Measurements from ENCODE around the gene UNC5B. TPM values are rescaled to one million over a fixed set of nuclear protein-coding genes. Genes with fewer than 3 reads are reported as not detected.

The UNC5B gene
- total and polyA plus RNA-seq, 7 experiments from 2014 or later: 0.08 TPM; not detected in 5

- Mint-ChIP-seq H3K9me3 (no peaks in the 10 kb centered on the region), H3K4me3 (no peak overlapping the region), H3K4me1 (no peaks in the 10 kb centered on the region), H3K27ac (no peak overlapping the region), H3K36me3 (no peaks in the 10 kb centered on the region), H3K27me3 (peaks cover 0 to 15% (median 5%) of the 10 kb centered on the region in 5 donors)
- no peaks in the 10 kb centered on the region for H3K27me3 ChIP-seq (ENCODE audit: control insufficient read depth in 2 of 2, insufficient read depth in 2 of 2, low read length in 2 of 2)
- H3K36me3 ChIP-seq (ENCODE audit: control insufficient read depth in 2 of 3, insufficient read depth in 3 of 3, low read length in 3 of 3): no peaks in the 10 kb centered on the region
- no peak overlapping the region for H3K4me3 ChIP-seq (ENCODE audit: low read length)
- intact Hi-C loops (cut with micrococcal nuclease): no loop called here
- H3K4me1 ChIP-seq (ENCODE audit: control insufficient read depth in 2 of 2, insufficient read depth in 2 of 2, low read length in 2 of 2): no peaks in the 10 kb centered on the region
- no peak overlapping the region for H3K27ac ChIP-seq (ENCODE audit: low read depth, low read length)
- CTCF ChIA-PET: no interaction called here
- POLR2A ChIA-PET: no interaction called here
- DNase-seq: no peak
- no peaks in the 10 kb centered on the region for H3K9me3 ChIP-seq (ENCODE audit: control insufficient read depth in 2 of 3, low read length in 3 of 3)
- ATAC-seq: no peak
These were observed 46.2 kb downstream of the UNC5B start for GRCh38 chr10:71258446-71259145.

GRCh38 chr10:71259282-71259681, 46.9 kb downstream of the UNC5B start:
- H3K4me3 ChIP-seq (ENCODE audit: low read length): no peak overlapping the region
- CTCF ChIA-PET: no interaction called here
- no peak overlapping the region for H3K4me3 Mint-ChIP-seq
- POLR2A ChIA-PET: no interaction called here
- no peaks in the 10 kb centered on the region for H3K36me3 Mint-ChIP-seq
- no peak for ATAC-seq
- no peaks in the 10 kb centered on the region for H3K36me3 ChIP-seq (ENCODE audit: control insufficient read depth in 2 of 3, insufficient read depth in 3 of 3, low read length in 3 of 3)
- DNase-seq: no peak
- H3K9me3 Mint-ChIP-seq: no peaks in the 10 kb centered on the region
- peaks cover 0 to 15% (median 5%) of the 10 kb centered on the region in 5 donors for H3K27me3 Mint-ChIP-seq
- H3K4me1 Mint-ChIP-seq: no peaks in the 10 kb centered on the region
- no peak overlapping the region for H3K27ac ChIP-seq (ENCODE audit: low read depth, low read length)
- H3K9me3 ChIP-seq (ENCODE audit: control insufficient read depth in 2 of 3, low read length in 3 of 3): no peaks in the 10 kb centered on the region
- H3K27me3 ChIP-seq (ENCODE audit: control insufficient read depth in 2 of 2, insufficient read depth in 2 of 2, low read length in 2 of 2): no peaks in the 10 kb centered on the region
- intact Hi-C loops (cut with micrococcal nuclease): no loop called here
- H3K4me1 ChIP-seq (ENCODE audit: control insufficient read depth in 2 of 2, insufficient read depth in 2 of 2, low read length in 2 of 2): no peaks in the 10 kb centered on the region
- H3K27ac Mint-ChIP-seq: no peak overlapping the region

DNA sequence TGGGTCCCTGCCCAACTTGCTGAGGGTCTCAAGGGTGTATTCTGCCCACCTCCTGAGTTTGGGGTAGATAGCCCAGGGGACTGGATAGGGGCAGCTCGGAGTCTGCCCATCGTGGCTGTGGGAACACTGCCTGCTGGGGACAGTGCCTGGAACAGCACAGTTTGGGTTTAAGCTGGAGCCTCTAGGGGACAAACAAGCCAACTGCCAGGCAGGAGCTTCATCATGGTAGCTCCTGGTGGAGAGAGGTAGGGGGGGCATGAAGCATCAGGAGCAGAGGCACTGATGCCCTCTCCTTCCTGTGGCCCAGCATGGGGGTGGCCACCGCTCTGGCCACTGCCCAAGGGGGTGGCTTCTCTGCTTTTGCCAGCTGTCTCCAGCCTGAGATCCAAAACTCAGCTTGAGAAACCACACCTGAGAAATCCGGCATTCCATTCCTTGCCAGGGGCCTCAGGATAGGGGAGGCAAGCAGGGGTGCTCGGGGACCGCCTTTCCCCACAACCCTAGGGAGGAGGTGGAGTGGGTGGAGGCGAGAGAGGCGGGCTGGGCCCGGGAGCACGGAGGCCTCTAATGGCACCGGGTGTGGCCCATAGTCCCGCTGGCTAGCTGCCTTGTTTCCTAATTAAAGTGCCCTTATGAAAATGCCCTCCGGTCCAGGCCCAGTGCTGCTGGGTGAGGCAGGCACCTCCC, 47.6 kb downstream of the UNC5B start:
- no peaks in the 10 kb centered on the region for H3K36me3 ChIP-seq (ENCODE audit: control insufficient read depth in 2 of 3, insufficient read depth in 3 of 3, low read length in 3 of 3)
- H3K4me1 ChIP-seq (ENCODE audit: control insufficient read depth in 2 of 2, insufficient read depth in 2 of 2, low read length in 2 of 2): no peaks in the 10 kb centered on the region
- no peak overlapping the region for H3K27ac ChIP-seq (ENCODE audit: low read depth, low read length)
- no peaks in the 10 kb centered on the region for H3K4me1 Mint-ChIP-seq
- no peak overlapping the region for H3K27ac Mint-ChIP-seq
- DNase-seq (no peak), ATAC-seq (no peak)
- H3K36me3 Mint-ChIP-seq: no peaks in the 10 kb centered on the region
- H3K27me3 Mint-ChIP-seq: peaks cover 0 to 15% (median 5%) of the 10 kb centered on the region in 5 donors
- no peaks in the 10 kb centered on the region for H3K9me3 Mint-ChIP-seq
- ChIA-PET CTCF (no interaction called here), POLR2A (no interaction called here)
- H3K4me3 Mint-ChIP-seq: no peak overlapping the region
- H3K9me3 ChIP-seq (ENCODE audit: control insufficient read depth in 2 of 3, low read length in 3 of 3): no peaks in the 10 kb centered on the region
- intact Hi-C loops (cut with micrococcal nuclease): no loop called here
- no peaks in the 10 kb centered on the region for H3K27me3 ChIP-seq (ENCODE audit: control insufficient read depth in 2 of 2, insufficient read depth in 2 of 2, low read length in 2 of 2)
- H3K4me3 ChIP-seq (ENCODE audit: low read length): no peak overlapping the region

- H3K4me3 ChIP-seq (ENCODE audit: low read length): no peak overlapping the region
- H3K4me1 ChIP-seq (ENCODE audit: control insufficient read depth in 2 of 2, insufficient read depth in 2 of 2, low read length in 2 of 2): no peaks in the 10 kb centered on the region
- ATAC-seq: no peak
- no peaks in the 10 kb centered on the region for H3K9me3 ChIP-seq (ENCODE audit: control insufficient read depth in 2 of 3, low read length in 3 of 3)
- Mint-ChIP-seq H3K27me3 (peaks cover 0 to 11% (median 5%) of the 10 kb centered on the region in 5 donors), H3K9me3 (no peaks in the 10 kb centered on the region), H3K4me1 (no peaks in the 10 kb centered on the region), H3K36me3 (no peaks in the 10 kb centered on the region), H3K4me3 (no peak overlapping the region), H3K27ac (no peak overlapping the region)
- no peaks in the 10 kb centered on the region for H3K27me3 ChIP-seq (ENCODE audit: control insufficient read depth in 2 of 2, insufficient read depth in 2 of 2, low read length in 2 of 2)
- CTCF ChIA-PET: no interaction called here
- no peak for DNase-seq
- H3K36me3 ChIP-seq (ENCODE audit: control insufficient read depth in 2 of 3, insufficient read depth in 3 of 3, low read length in 3 of 3): no peaks in the 10 kb centered on the region
- POLR2A ChIA-PET: no interaction called here
- intact Hi-C loops (cut with micrococcal nuclease): no loop called here
- H3K27ac ChIP-seq (ENCODE audit: low read depth, low read length): no peak overlapping the region
These were observed 48.4 kb downstream of the UNC5B start for GRCh38 chr10:71260622-71261325.

DNA sequence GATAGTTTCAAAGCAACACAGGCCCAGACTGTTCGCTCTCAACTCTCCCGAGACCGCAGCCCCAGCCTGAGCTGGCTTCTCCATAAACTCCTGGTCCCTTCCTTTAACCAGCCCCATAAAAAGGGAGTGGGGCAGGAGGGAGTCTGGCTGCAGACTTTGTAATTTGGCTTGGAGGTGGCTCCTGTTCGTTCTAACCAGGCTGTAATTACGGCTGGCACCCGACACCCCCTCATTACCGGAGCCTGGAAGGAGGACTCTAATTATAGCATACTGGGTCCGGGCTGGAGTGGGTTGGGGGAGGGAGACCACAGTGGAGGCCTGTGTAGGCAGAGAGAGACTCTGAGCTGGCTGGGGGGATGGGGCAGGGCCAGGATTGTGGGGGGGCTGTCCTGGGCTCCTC, 49.7 kb downstream of the UNC5B start:
- Histone ChIP-seq H3K27me3 (ENCODE audit: control insufficient read depth in 2 of 2, insufficient read depth in 2 of 2, low read length in 2 of 2) (no peaks in the 10 kb centered on the region), H3K36me3 (ENCODE audit: control insufficient read depth in 2 of 3, insufficient read depth in 3 of 3, low read length in 3 of 3) (no peaks in the 10 kb centered on the region), H3K4me1 (ENCODE audit: control insufficient read depth in 2 of 2, insufficient read depth in 2 of 2, low read length in 2 of 2) (no peaks in the 10 kb centered on the region), H3K27ac (ENCODE audit: low read depth, low read length) (no peak overlapping the region), H3K4me3 (ENCODE audit: low read length) (no peak overlapping the region), H3K9me3 (ENCODE audit: control insufficient read depth in 2 of 3, low read length in 3 of 3) (no peaks in the 10 kb centered on the region)
- Mint-ChIP-seq H3K27ac (no peak overlapping the region), H3K4me1 (no peaks in the 10 kb centered on the region), H3K36me3 (no peaks in the 10 kb centered on the region), H3K27me3 (peaks cover 0 to 4% (median 0%) of the 10 kb centered on the region in 5 donors), H3K9me3 (no peaks in the 10 kb centered on the region), H3K4me3 (no peak overlapping the region)
- no peak for ATAC-seq
- POLR2A ChIA-PET: no interaction called here
- intact Hi-C loops (cut with micrococcal nuclease): no loop called here
- CTCF ChIA-PET: no interaction called here
- no peak for DNase-seq

- Histone ChIP-seq H3K9me3 (ENCODE audit: control insufficient read depth in 2 of 3, low read length in 3 of 3) (no peaks in the 10 kb centered on the region), H3K36me3 (ENCODE audit: control insufficient read depth in 2 of 3, insufficient read depth in 3 of 3, low read length in 3 of 3) (no peaks in the 10 kb centered on the region), H3K27me3 (ENCODE audit: control insufficient read depth in 2 of 2, insufficient read depth in 2 of 2, low read length in 2 of 2) (no peaks in the 10 kb centered on the region), H3K4me3 (ENCODE audit: low read length) (no peak overlapping the region), H3K27ac (ENCODE audit: low read depth, low read length) (no peak overlapping the region), H3K4me1 (ENCODE audit: control insufficient read depth in 2 of 2, insufficient read depth in 2 of 2, low read length in 2 of 2) (no peaks in the 10 kb centered on the region)
- ATAC-seq (no peak), DNase-seq (no peak)
- POLR2A ChIA-PET: no interaction called here
- intact Hi-C loops (cut with micrococcal nuclease): no loop called here
- H3K4me1 Mint-ChIP-seq: no peaks in the 10 kb centered on the region
- H3K27me3 Mint-ChIP-seq: no peaks in the 10 kb centered on the region
- no peak overlapping the region for H3K4me3 Mint-ChIP-seq
- H3K27ac Mint-ChIP-seq: no peak overlapping the region
- H3K9me3 Mint-ChIP-seq: no peaks in the 10 kb centered on the region
- CTCF ChIA-PET: no interaction called here
- no peaks in the 10 kb centered on the region for H3K36me3 Mint-ChIP-seq
These were observed 50.4 kb downstream of the UNC5B start for GRCh38 chr10:71262817-71263216.

DNA sequence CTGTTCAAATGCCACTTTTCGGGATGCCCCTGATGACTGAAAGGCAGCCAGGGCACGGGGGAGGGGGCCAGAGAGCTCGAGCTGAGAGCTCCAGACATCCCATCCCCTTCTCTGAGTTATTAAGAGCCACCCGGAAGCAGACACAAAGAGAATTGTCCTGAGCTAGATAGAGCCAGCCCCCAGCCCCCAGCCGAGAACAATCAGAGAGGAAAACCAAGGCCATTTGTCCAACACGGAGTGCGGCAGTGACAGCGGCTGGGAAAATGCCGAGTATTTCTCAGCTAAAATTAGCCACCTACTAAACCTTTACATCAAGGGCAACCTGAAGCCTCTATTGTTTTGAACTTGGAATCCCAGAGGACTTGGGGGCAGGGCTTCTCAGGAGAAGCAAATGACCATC, 51.0 kb downstream of the UNC5B start:
- DNase-seq: no peak
- ATAC-seq: no peak
- peaks cover 0 to 1% (median 0%) of the 10 kb centered on the region in 11 donors for H3K9me3 Mint-ChIP-seq
- CTCF ChIA-PET: no interaction called here
- Histone ChIP-seq H3K4me1 (ENCODE audit: control insufficient read depth in 2 of 2, insufficient read depth in 2 of 2, low read length in 2 of 2) (no peaks in the 10 kb centered on the region), H3K27ac (ENCODE audit: low read depth, low read length) (no peak overlapping the region), H3K27me3 (ENCODE audit: control insufficient read depth in 2 of 2, insufficient read depth in 2 of 2, low read length in 2 of 2) (no peaks in the 10 kb centered on the region), H3K9me3 (ENCODE audit: control insufficient read depth in 2 of 3, low read length in 3 of 3) (no peaks in the 10 kb centered on the region), H3K36me3 (ENCODE audit: control insufficient read depth in 2 of 3, insufficient read depth in 3 of 3, low read length in 3 of 3) (no peaks in the 10 kb centered on the region), H3K4me3 (ENCODE audit: low read length) (no peak overlapping the region)
- no peak overlapping the region for H3K4me3 Mint-ChIP-seq
- no peaks in the 10 kb centered on the region for H3K4me1 Mint-ChIP-seq
- intact Hi-C loops (cut with micrococcal nuclease): no loop called here
- H3K27me3 Mint-ChIP-seq: no peaks in the 10 kb centered on the region
- no peak overlapping the region for H3K27ac Mint-ChIP-seq
- POLR2A ChIA-PET: no interaction called here
- H3K36me3 Mint-ChIP-seq: no peaks in the 10 kb centered on the region

All from naive thymus-derived CD4-positive, alpha-beta T cell (primary cell).